Putamen (tissue), 1 donor: ENCODE results near the gene CDC45.

Source experiments
- DNase-seq: peaks from one replicate; pipeline ENCODE4 v3.0.0-alpha.2; 2016; ENCODE audit warnings: low spot score

The CDC45 gene

DNA sequence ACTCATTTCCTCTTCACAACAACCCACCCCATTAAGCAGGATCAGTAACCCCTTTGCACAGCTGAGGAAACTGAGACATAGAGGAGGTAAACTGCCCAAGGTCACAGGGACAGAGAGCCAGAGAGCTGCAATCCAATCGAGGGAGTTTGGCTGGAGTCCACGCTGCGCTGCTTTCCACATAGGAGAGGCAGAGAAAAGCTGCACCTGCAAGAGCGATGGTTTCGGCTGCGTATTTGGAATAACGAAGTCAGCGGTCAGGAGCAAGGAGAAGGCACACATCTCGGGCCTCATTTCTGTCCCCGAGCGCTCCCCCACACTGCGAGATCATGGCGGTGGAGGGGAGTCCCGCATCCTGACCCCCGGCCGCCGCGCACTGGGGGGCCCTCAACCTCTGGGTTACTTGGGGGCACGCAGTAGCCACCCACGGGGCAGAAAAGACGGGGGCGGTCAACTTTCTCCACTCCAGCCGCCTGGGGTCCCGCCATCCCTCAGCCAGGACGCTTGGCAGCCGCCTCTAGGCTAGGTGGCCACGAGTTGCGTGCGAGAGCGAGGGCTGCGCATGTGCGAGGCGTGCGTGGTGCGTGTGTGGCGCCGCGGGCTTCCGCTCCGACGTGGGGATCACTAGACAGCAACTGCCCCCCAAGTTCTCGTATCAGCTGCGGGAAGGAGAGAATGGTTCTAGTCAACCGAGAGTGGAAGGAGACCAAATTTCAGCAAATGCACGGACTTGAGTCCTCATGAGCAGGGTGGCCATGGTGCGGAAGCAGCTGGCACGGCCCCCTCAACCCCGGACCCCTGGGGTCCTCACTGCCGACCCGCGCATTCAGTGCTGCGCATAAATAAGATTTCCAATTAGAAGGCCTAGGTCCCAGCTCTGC is 86.8 kb downstream of the CDC45 start:
- DNase-seq: no peak

DNA sequence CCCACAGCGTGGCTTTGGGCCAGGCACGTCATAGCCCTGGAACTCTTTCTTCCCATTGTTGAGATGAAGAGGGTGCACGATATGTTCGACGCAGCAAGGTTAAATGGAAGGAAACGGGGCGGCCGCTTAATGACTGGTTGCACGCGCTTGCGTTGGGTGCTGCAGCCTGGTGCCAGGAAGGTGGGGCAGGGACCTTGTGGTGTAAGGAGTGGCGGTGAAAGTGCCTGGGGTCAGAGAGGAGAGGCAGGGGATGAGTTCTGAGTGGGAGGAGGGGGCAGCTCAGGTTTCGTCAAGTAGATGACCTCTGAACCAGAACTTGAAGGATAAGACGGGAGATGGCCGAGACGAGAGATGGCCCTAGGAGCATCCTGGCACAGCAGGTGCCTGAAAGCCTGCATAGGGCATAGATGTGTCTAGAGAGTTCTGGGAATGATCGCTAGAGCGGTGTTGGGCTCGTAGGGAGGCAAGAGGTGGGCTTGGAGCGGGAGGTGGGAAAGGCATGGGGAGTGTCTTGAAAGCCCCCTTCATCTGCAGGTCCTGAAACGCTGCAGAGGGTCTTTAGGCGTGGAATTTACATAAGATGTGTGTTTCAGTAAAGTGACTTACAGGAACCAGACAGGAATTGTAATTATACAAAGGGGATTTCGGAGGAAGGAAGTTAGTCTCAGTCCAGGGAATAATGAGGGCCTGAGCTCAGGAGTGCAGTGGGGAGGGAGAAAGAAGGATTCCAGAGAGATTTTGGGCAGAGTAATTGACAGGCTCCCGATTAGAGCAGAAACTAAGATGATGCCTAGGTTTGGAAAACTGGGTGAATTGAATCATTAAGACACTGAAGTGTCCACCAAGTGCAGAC is 87.7 kb downstream of the CDC45 start:
- no peak for DNase-seq

DNA sequence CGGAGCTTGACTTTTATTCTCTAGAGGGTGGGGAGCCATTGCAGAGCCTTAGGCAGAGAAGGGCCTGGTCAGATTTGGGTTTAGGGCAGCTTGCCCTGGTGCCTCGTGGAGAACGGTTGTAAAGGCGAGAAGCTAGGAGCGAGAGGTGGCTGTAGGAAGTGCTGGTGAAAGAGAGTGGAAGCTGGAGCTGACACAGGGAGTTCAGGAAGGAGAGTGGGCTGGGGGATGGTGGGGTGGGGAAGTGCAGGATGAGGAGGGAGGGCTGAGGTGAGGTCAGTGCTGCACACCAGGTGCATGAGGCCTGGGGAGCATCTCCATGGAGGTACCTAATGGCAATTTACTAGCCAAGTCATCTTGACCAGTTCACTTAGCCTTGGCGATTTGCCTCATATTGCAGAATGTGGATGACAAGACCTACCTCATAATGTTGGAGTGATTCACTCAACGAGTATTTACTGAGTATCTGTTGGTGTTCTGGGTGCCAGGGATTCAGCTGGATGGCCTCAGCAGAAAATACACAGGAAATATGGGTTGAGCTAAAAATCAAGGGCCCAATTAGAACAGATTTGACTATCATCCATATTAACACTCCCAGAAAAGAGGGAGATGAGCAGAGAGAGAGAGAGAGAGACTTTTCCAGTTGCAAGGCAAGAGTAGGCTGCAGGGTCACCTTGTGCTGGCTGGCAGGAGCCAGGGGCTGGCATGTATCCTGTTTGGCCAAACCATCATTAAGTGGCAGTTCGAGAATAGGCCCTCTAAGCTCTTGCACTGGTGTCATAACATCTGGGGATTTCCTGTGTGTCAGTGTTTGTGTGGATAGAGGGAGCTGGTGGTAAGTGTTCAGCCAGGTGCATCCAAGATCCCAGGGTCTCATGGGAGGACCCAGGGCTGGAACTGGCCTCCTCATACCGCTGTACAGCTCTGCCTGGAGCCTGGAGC is 88.9 kb downstream of the CDC45 start:
- DNase-seq: no peak

DNA sequence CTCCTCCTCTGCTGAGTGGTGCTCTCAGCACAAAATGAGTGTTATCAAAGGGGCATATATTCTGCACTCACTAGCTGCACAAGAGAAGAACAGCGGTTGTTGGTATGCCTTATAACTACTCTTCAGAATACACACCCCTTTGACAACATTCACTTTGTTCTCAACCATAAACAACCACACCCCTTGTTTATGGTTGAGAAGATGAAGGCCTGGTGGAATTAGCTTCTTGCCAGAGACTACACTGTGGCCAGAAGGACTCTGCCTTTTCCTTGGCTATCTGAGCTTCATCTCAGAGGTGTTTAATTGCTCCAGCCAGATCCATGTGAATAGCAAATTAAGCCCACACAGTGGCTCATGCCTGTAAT is 89.5 kb downstream of the CDC45 start:
- no peak for DNase-seq

DNA sequence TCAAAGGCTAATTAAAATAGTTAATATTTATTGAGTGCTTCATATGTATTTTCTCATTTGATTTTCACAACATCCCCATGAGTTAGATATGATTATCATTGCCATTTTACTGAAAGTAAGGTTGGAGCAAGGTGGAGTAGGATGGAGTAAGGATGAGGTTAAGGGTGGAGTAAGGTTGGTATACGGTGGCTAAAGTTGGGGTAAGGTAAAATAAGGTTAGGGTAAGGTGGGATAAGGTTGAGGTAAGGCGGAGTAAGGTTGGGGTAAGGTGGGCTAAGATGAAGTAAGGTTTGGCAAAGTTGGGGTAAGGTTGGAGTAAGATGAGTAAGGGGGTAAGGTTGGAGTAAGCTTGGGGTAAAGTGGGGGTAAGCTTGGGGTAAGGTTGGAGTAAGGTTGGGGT is 90.3 kb downstream of the CDC45 start:
- DNase-seq: no peak
